Thyroid gland (tissue), 4 donors: ENCODE data around the gene OSBPL3.

Experiments
- POLR2A ChIP-seq, 2 donors: fragments of 450-650 bp; IDR thresholded peaks; one replicate each; pipeline ENCODE4 v1.6.1; 2017; ENCODE audit warnings: antibody characterized with exemption in 2 of 2, mild to moderate bottlenecking in 2 of 2, moderate library complexity in 1 of 2
- TF ChIP-seq, protein P1 (sequence below), 6 experiments: fragments of 200-600 bp in 3 of 6; fragments of 450-650 bp in 3 of 6; sonication (generic) in 3 of 6; IDR thresholded peaks; one replicate each; pipeline ENCODE4 v1.5.1; 2016 to 2019; ENCODE audit warnings: antibody characterized with exemption in 6 of 6, mild to moderate bottlenecking in 2 of 6, inconsistent platforms in 1 of 6, moderate library complexity in 1 of 6

DNA sequence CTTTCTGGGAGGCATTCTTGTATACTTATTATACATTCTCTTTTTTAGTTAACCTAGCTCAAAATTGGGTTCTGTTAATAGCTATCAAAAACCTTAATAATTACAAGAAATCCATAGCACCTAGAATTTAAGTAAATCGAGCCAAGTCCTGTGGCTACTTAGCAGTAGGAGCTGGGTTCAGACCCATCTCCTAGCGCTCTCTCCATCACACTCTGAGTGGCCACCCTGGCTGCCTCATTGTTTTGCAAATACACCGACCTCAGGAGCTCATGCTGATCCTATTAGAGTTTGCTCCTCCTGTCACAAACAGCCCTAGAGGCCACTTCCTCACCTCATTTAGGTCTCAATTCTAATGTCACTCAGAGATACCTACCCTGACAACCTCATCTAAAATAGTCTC, 46.2 kb upstream of the OSBPL3 start:
- no peak for TF ChIP-seq POLR2A (IDR thresholded peaks at IDR 0.05)
- TF ChIP-seq, protein P1, sequence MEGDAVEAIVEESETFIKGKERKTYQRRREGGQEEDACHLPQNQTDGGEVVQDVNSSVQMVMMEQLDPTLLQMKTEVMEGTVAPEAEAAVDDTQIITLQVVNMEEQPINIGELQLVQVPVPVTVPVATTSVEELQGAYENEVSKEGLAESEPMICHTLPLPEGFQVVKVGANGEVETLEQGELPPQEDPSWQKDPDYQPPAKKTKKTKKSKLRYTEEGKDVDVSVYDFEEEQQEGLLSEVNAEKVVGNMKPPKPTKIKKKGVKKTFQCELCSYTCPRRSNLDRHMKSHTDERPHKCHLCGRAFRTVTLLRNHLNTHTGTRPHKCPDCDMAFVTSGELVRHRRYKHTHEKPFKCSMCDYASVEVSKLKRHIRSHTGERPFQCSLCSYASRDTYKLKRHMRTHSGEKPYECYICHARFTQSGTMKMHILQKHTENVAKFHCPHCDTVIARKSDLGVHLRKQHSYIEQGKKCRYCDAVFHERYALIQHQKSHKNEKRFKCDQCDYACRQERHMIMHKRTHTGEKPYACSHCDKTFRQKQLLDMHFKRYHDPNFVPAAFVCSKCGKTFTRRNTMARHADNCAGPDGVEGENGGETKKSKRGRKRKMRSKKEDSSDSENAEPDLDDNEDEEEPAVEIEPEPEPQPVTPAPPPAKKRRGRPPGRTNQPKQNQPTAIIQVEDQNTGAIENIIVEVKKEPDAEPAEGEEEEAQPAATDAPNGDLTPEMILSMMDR (IDR thresholded peaks at IDR 0.05) = no peak
